WTC11 (cell line): Measurements from ENCODE around the gene LGALS3. TPM values are rescaled to one million over a fixed set of nuclear protein-coding genes. Genes with fewer than 3 reads are reported as not detected.

Experiments
- ATAC-seq: fragments of 200-7000 bp; cut with Tn5 transposase; 2 replicates; pipeline ENCODE4 v1.10.0; 2021; ENCODE audit warnings: mild to moderate bottlenecking, moderate library complexity
- CTCF ChIA-PET: fragments of 300-600 bp; sonication (Branson Sonifier 250); formaldehyde crosslinking; loops from one replicate; lab custom pipeline; 2021; ENCODE audit warnings: antibody characterized with exemption; lab: Charles Lee
- POLR2A ChIA-PET: fragments of 350-600 bp; sonication (Branson Sonifier 250); formaldehyde crosslinking; loops from one replicate; lab custom pipeline; 2021; ENCODE audit warnings: antibody characterized with exemption; lab: Charles Lee
- DNase-seq: peaks from one replicate; pipeline ENCODE4 v3.0.0; 2021; ENCODE audit warnings: low spot score
- H3K27ac Mint-ChIP-seq: 2 replicates; pipeline ENCODE4 v1.8.0; 2021; ENCODE audit warnings: mixed read lengths
- H3K27me3 Mint-ChIP-seq: 2 replicates; pipeline ENCODE4 v1.8.0; 2021; ENCODE audit warnings: low read depth, mild to moderate bottlenecking, moderate library complexity, mixed read lengths
- H3K36me3 Mint-ChIP-seq: 2 replicates; pipeline ENCODE4 v1.8.0; 2021; ENCODE audit warnings: mixed read lengths
- H3K4me1 Mint-ChIP-seq: 2 replicates; pipeline ENCODE4 v1.8.0; 2022; ENCODE audit warnings: mixed read lengths
- H3K4me3 Mint-ChIP-seq: 2 replicates; pipeline ENCODE4 v1.8.0; 2021; ENCODE audit warnings: mild to moderate bottlenecking, moderate library complexity, mixed read lengths
- H3K9me3 Mint-ChIP-seq: 2 replicates; pipeline ENCODE4 v1.8.0; 2021; ENCODE audit warnings: mixed read lengths
- CREB1 ChIP-seq: sonication (generic); formaldehyde crosslinking; IDR thresholded peaks from 2 replicates; pipeline ENCODE4 v1.8.0; 2023; ENCODE audit warnings: mild to moderate bottlenecking, missing genetic modification reagents
- ELF4 ChIP-seq: sonication (generic); formaldehyde crosslinking; IDR thresholded peaks from 2 replicates; pipeline ENCODE4 v1.8.1; 2022; ENCODE audit warnings: low read depth, mild to moderate bottlenecking, moderate library complexity, missing genetic modification reagents
- ERG ChIP-seq: fragments of 250-450 bp; sonication (Bioruptor Pico); IDR thresholded peaks from 2 replicates; pipeline ENCODE4 v1.8.0; 2021; ENCODE audit warnings: mild to moderate bottlenecking
- ETV6 ChIP-seq: sonication (generic); formaldehyde crosslinking; IDR thresholded peaks from 2 replicates; pipeline ENCODE4 v1.8.1; 2022; ENCODE audit warnings: mild to moderate bottlenecking, missing genetic modification reagents
- FOXJ3 ChIP-seq: sonication (generic); formaldehyde crosslinking; IDR thresholded peaks from 2 replicates; pipeline ENCODE4 v1.9.0; 2021; ENCODE audit warnings: missing genetic modification reagents, mild to moderate bottlenecking, borderline replicate concordance
- HMGA2 ChIP-seq: fragments of 250-450 bp; sonication (Bioruptor Pico); IDR thresholded peaks from 2 replicates; pipeline ENCODE4 v1.4.0; 2021; ENCODE audit warnings: mild to moderate bottlenecking, moderate library complexity
- NR1H2 ChIP-seq: sonication (generic); formaldehyde crosslinking; IDR thresholded peaks from 2 replicates; pipeline ENCODE4 v1.9.0; 2021; ENCODE audit warnings: mild to moderate bottlenecking, moderate library complexity, missing genetic modification reagents
- PRRX2 ChIP-seq: fragments of 250-450 bp; sonication (Bioruptor Pico); IDR thresholded peaks from 2 replicates; pipeline ENCODE4 v1.8.0; 2021; ENCODE audit warnings: mild to moderate bottlenecking
- SMAD3 ChIP-seq: sonication (generic); formaldehyde crosslinking; IDR thresholded peaks from 2 replicates; pipeline ENCODE4 v1.8.0; 2022; ENCODE audit warnings: missing genetic modification reagents, mild to moderate bottlenecking, borderline replicate concordance
- SMAD4 ChIP-seq: sonication (generic); formaldehyde crosslinking; IDR thresholded peaks from 2 replicates; pipeline ENCODE4 v1.8.0; 2022; ENCODE audit warnings: mild to moderate bottlenecking, missing genetic modification reagents
- STAT6 ChIP-seq: sonication (generic); formaldehyde crosslinking; conservative IDR thresholded peaks from 2 replicates; pipeline ENCODE4 v1.8.1; 2023; ENCODE audit warnings: mild to moderate bottlenecking, low read depth, missing genetic modification reagents, moderate library complexity
- TEAD1 ChIP-seq: sonication (generic); formaldehyde crosslinking; IDR thresholded peaks from 2 replicates; pipeline ENCODE4 v1.8.0; 2022; ENCODE audit warnings: mild to moderate bottlenecking, missing genetic modification reagents
- ZBTB21 ChIP-seq: sonication (generic); formaldehyde crosslinking; IDR thresholded peaks from 2 replicates; pipeline ENCODE4 v1.8.1; 2023; ENCODE audit warnings: mild to moderate bottlenecking, missing genetic modification reagents, borderline replicate concordance
- ZNF232 ChIP-seq: sonication (generic); formaldehyde crosslinking; IDR thresholded peaks from 2 replicates; pipeline ENCODE4 v1.8.0; 2022; ENCODE audit warnings: mild to moderate bottlenecking, missing genetic modification reagents
- ZNF317 ChIP-seq: sonication (generic); formaldehyde crosslinking; IDR thresholded peaks from 2 replicates; pipeline ENCODE4 v1.8.1; 2023; ENCODE audit warnings: low read depth, mild to moderate bottlenecking, moderate library complexity, missing genetic modification reagents, borderline replicate concordance
- ZNF396 ChIP-seq: fragments of 250-450 bp; sonication (Bioruptor Pico); IDR thresholded peaks from 2 replicates; pipeline ENCODE4 v1.8.0; 2021; ENCODE audit warnings: mild to moderate bottlenecking, moderate library complexity, borderline replicate concordance
- total RNA-seq: library from RNA; stranded (reverse); gene quantifications from 3 replicates; pipeline ENCODE4 v1.2.3, GENCODE V29; 2021
- TF ChIP-seq, protein P1 (sequence below): sonication (generic); formaldehyde crosslinking; IDR thresholded peaks from 2 replicates; pipeline ENCODE4 v1.8.1; 2022; ENCODE audit warnings: low read depth, missing genetic modification reagents, borderline replicate concordance
- TF ChIP-seq, protein P2 (sequence below): sonication (generic); formaldehyde crosslinking; IDR thresholded peaks from 2 replicates; pipeline ENCODE4 v1.8.1; 2022; ENCODE audit warnings: missing genetic modification reagents, borderline replicate concordance
- TF ChIP-seq, protein P3 (sequence below): fragments of 250-450 bp; sonication (Bioruptor Pico); IDR thresholded peaks from 2 replicates; pipeline ENCODE4 v1.9.0; 2021; ENCODE audit warnings: mild to moderate bottlenecking, borderline replicate concordance

Gene LGALS3
- total RNA-seq, 1 experiment from 2014 or later: 5.8 TPM

DNA sequence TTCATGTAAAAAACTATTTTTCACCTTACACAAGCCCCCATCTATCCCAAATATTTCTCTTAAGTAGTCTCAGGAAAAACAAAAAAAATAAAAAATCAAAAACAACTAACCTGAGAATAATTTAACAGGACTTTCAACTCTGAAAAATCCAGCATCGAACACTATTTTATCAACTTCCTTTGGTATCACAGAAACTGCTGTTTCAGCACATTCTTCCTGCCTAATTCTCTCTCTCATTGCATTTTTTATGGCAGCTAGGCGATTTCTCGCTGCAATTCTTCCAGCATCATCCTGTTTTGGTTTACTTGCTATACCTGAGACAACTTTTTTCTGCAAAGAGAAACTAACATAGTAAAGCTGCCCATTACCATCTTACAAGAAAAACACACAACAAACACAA is 29.4 kb downstream of the LGALS3 start:
- TF ChIP-seq ZNF232 (no peak), ZNF317 (no peak), FOXJ3 (no peak), ELF4 (no peak), ERG (CRISPR knock-in tag) (no peak), ZBTB21 (CRISPR knock-in tag) (no peak), TEAD1 (CRISPR knock-in tag) (no peak), CREB1 (CRISPR knock-in tag) (no peak), ZNF396 (CRISPR knock-in tag) (no peak), NR1H2 (CRISPR knock-in tag) (no peak)
- TF ChIP-seq, protein P1, sequence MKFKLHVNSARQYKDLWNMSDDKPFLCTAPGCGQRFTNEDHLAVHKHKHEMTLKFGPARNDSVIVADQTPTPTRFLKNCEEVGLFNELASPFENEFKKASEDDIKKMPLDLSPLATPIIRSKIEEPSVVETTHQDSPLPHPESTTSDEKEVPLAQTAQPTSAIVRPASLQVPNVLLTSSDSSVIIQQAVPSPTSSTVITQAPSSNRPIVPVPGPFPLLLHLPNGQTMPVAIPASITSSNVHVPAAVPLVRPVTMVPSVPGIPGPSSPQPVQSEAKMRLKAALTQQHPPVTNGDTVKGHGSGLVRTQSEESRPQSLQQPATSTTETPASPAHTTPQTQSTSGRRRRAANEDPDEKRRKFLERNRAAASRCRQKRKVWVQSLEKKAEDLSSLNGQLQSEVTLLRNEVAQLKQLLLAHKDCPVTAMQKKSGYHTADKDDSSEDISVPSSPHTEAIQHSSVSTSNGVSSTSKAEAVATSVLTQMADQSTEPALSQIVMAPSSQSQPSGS: no peak
- TF ChIP-seq, protein P2, sequence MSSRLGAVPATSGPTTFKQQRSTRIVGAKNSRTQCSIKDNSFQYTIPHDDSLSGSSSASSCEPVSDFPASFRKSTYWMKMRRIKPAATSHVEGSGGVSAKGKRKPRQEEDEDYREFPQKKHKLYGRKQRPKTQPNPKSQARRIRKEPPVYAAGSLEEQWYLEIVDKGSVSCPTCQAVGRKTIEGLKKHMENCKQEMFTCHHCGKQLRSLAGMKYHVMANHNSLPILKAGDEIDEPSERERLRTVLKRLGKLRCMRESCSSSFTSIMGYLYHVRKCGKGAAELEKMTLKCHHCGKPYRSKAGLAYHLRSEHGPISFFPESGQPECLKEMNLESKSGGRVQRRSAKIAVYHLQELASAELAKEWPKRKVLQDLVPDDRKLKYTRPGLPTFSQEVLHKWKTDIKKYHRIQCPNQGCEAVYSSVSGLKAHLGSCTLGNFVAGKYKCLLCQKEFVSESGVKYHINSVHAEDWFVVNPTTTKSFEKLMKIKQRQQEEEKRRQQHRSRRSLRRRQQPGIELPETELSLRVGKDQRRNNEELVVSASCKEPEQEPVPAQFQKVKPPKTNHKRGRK (CRISPR knock-in tag): no peak
- no peak for ATAC-seq
- Mint-ChIP-seq H3K36me3 (peaks cover 70% of the 10 kb centered on the region), H3K4me3 (no peak overlapping the region), H3K27ac (no peak overlapping the region; the same call in 1 of the 2 replicates), H3K4me1 (no peaks in the 10 kb centered on the region), H3K9me3 (no peaks in the 10 kb centered on the region), H3K27me3 (no peaks in the 10 kb centered on the region; the same call in 1 of the 2 replicates)
- DNase-seq: no peak
- ChIA-PET POLR2A (no interaction called here), CTCF (no interaction called here)

GRCh38 chr14:55160989-55161388 is 31.9 kb downstream of the LGALS3 start:
- Mint-ChIP-seq H3K4me3 (no peak overlapping the region), H3K27me3 (no peaks in the 10 kb centered on the region; the same call in 1 of the 2 replicates), H3K9me3 (no peaks in the 10 kb centered on the region; the same call in 1 of the 2 replicates), H3K36me3 (peaks cover 73% of the 10 kb centered on the region), H3K27ac (no peak overlapping the region), H3K4me1 (no peaks in the 10 kb centered on the region)
- ATAC-seq (no peak), DNase-seq (no peak)
- POLR2A ChIA-PET: no interaction called here
- CTCF ChIA-PET: interaction anchor here (0.6 to 1.4 kb wide), 6 partner anchors 13 to 152 kb away, joined by 3 to 5 read pairs (median 4); partner anchors contain the start of gene MAPK1IP1L
- no peak for TF ChIP-seq HMGA2 (CRISPR knock-in tag)
- no peak for TF ChIP-seq SMAD3 (CRISPR knock-in tag)
- TF ChIP-seq SMAD4 (CRISPR knock-in tag): no peak
- TF ChIP-seq PRRX2 (CRISPR knock-in tag): no peak
- TF ChIP-seq, protein P1: no peak
- TF ChIP-seq STAT6 (CRISPR knock-in tag): no peak
- TF ChIP-seq ERG (CRISPR knock-in tag): no peak
- no peak for TF ChIP-seq ETV6 (CRISPR knock-in tag)
- no peak for TF ChIP-seq ZNF317
- TF ChIP-seq, protein P3, sequence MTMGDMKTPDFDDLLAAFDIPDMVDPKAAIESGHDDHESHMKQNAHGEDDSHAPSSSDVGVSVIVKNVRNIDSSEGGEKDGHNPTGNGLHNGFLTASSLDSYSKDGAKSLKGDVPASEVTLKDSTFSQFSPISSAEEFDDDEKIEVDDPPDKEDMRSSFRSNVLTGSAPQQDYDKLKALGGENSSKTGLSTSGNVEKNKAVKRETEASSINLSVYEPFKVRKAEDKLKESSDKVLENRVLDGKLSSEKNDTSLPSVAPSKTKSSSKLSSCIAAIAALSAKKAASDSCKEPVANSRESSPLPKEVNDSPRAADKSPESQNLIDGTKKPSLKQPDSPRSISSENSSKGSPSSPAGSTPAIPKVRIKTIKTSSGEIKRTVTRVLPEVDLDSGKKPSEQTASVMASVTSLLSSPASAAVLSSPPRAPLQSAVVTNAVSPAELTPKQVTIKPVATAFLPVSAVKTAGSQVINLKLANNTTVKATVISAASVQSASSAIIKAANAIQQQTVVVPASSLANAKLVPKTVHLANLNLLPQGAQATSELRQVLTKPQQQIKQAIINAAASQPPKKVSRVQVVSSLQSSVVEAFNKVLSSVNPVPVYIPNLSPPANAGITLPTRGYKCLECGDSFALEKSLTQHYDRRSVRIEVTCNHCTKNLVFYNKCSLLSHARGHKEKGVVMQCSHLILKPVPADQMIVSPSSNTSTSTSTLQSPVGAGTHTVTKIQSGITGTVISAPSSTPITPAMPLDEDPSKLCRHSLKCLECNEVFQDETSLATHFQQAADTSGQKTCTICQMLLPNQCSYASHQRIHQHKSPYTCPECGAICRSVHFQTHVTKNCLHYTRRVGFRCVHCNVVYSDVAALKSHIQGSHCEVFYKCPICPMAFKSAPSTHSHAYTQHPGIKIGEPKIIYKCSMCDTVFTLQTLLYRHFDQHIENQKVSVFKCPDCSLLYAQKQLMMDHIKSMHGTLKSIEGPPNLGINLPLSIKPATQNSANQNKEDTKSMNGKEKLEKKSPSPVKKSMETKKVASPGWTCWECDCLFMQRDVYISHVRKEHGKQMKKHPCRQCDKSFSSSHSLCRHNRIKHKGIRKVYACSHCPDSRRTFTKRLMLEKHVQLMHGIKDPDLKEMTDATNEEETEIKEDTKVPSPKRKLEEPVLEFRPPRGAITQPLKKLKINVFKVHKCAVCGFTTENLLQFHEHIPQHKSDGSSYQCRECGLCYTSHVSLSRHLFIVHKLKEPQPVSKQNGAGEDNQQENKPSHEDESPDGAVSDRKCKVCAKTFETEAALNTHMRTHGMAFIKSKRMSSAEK (CRISPR knock-in tag): no peak
